K562 (cell line): ENCODE results near the gene BDP1. TPM values are rescaled to one million over a fixed set of nuclear protein-coding genes. Genes with fewer than 3 reads are reported as not detected.

Source experiments
- BACH1 ChIP-seq: fragments of 200-800 bp; sonication (Bioruptor generic); IDR thresholded peaks from 2 replicates; pipeline ENCODE4 v1.6.1; 2016; ENCODE audit warnings: missing genetic modification characterization, missing compliant biosample characterization
- FOXP1 ChIP-seq: sonication (generic); formaldehyde crosslinking; IDR thresholded peaks from 2 replicates; pipeline ENCODE4 v1.8.0; 2022; ENCODE audit warnings: mild to moderate bottlenecking, missing genetic modification reagents
- HCFC1 ChIP-seq: IDR thresholded peaks from 2 replicates; pipeline ENCODE4 v1.6.1; 2012; ENCODE audit warnings: low read depth, low read length, improper control_type of control experiment
- MTA3 ChIP-seq: fragments of 450-650 bp; formaldehyde crosslinking; IDR thresholded peaks from 2 replicates; pipeline ENCODE4 v1.6.1; 2017; ENCODE audit warnings: mild to moderate bottlenecking, borderline replicate concordance
- PCBP2 ChIP-seq: fragments of 200-400 bp; formaldehyde crosslinking; IDR thresholded peaks from 2 replicates; pipeline ENCODE4 v1.6.1; 2018; ENCODE audit warnings: low read length, low read depth, mild to moderate bottlenecking, moderate library complexity; ENCODE audit not compliant: poor library complexity, severe bottlenecking
- PHF21A ChIP-seq: fragments of 450-650 bp; IDR thresholded peaks from 2 replicates; pipeline ENCODE4 v1.6.1; 2017; ENCODE audit warnings: low read depth, borderline replicate concordance
- RCOR1 ChIP-seq, 2 experiments: IDR thresholded peaks; 2 replicates each; pipeline ENCODE4 v1.6.1; 2012; ENCODE audit warnings: low read depth in 2 of 2, low read length in 2 of 2, borderline replicate concordance in 1 of 2, improper control_type of control experiment in 1 of 2
- SREBF1 ChIP-seq: fragments of 150-350 bp; IDR thresholded peaks from 2 replicates; pipeline ENCODE4 v1.6.1; 2014; ENCODE audit warnings: antibody characterized with exemption, low read depth, low read length, borderline replicate concordance
- TAF7 ChIP-seq: fragments of 450-650 bp; IDR thresholded peaks from 2 replicates; pipeline ENCODE4 v1.6.1; 2016; ENCODE audit warnings: missing genetic modification characterization, missing compliant biosample characterization
- YY1 ChIP-seq, 3 experiments: IDR thresholded peaks; 2 replicates each; pipeline ENCODE4 v1.6.1; 2011; ENCODE audit warnings: low read length in 2 of 3, mild to moderate bottlenecking in 2 of 3, moderate library complexity in 2 of 3, borderline replicate concordance in 1 of 3, control low read depth in 1 of 3, low read depth in 1 of 3; ENCODE audit not compliant: insufficient read depth in 3 of 3, insufficient replicate concordance in 2 of 3, control insufficient read depth in 1 of 3, insufficient read length in 1 of 3; ENCODE audit errors: extremely low read depth in 1 of 3
- ZFX ChIP-seq: sonication (generic); formaldehyde crosslinking; IDR thresholded peaks from 2 replicates; pipeline ENCODE4 v1.8.0; 2022; ENCODE audit warnings: mild to moderate bottlenecking, missing genetic modification reagents, moderate library complexity
- polyA plus RNA-seq, 8 experiments: library from polyadenylated mRNA; depleted of rRNA in 4 of 8; stranded (reverse) in 5 of 8; unstranded in 3 of 8; fragments of >200 nt; fragmentation: Nextera tagmentation in 2 of 8; fragmentation: Illumina TruSeq in 1 of 8; extraction: Ambion mirVana in 2 of 8; extraction: Trizol in 1 of 8; gene quantifications; 2 replicates each; pipeline versions ENCODE4 v1.2.1 to v1.2.3, GENCODE V29; 2011 to 2014; ENCODE audit warnings: inconsistent platforms in 1 of 8, missing spikeins in 1 of 8
- total RNA-seq, 7 experiments: library from RNA; depleted of rRNA in 6 of 7; stranded (reverse); fragments of >200 nt in 6 of 7; fragmentation: Illumina TruSeq in 2 of 7; extraction: Trizol in 2 of 7; gene quantifications; 2 replicates each; pipeline versions ENCODE4 v1.2.1 to v1.2.3, GENCODE V29; 2011 to 2021; ENCODE audit warnings: low replicate concordance in 1 of 7
- TF ChIP-seq, protein P1 (sequence below): sonication (generic); formaldehyde crosslinking; IDR thresholded peaks from 2 replicates; pipeline ENCODE4 v1.8.0; 2023; ENCODE audit warnings: mild to moderate bottlenecking, missing genetic modification reagents
- TF ChIP-seq, protein P2 (sequence below): fragments of 450-650 bp; IDR thresholded peaks from 2 replicates; pipeline ENCODE4 v1.6.1; 2016; ENCODE audit warnings: borderline replicate concordance

BDP1 gene
- total and polyA plus RNA-seq, 9 of the 15 experiments (the other 6 are each of a cell fraction or from before 2014, with no cell fraction given): 6.9 to 47.3 (median 23.9) TPM

DNA sequence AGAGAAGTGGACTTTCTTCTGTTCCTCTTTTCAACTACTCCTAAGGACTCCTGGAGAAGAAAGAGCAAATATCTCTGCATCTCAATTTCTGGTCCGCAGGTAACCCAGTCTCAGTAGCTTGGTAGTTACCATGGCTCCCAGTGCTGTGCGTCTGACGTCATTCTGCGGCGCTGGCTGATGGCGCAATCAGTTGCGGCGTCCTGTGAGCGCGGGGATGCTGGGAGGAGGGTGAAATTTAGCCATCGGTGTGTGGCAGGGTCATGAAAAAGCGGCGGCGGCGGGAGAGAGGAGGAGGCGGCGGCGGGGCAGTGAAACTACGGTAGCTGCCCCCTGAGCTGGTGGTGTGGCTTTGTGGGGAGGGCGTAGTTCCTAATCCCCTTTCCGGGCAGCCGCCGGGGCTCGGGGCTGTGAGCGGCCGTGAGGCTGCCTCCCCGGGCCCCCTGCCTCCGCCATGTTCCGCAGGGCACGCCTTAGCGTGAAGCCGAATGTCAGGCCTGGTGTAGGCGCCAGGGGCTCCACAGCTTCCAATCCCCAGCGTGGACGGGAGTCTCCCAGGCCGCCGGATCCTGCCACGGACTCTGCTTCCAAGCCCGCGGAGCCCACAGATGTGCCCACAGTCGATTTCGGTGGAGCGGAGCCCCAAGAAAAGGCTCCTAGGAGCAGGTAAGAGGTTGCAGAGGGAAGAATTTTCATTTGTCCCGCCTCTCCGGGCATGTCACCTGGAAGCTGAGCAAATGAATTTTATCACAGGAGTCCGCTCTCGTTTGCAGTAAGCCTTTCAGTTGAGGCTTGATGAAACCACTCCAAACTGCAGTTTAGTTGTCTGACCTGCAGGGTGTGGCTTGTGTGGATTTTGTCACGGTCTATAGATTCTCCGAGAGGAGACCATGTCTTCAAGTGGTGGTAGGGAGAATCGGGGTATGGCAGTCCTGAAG, at the start of gene BDP1 (continued):
- TF ChIP-seq BACH1 (tag) (no peak), HCFC1 (peak; percentile 94), TAF7 (tag) (peak; percentile 83), FOXP1 (CRISPR knock-in tag) (peak; percentile 31; the same call in 1 of the 2 replicates), PHF21A (no peak), MTA3 (peak; percentile 80; the same call in 1 of the 2 replicates), RCOR1 (IDR thresholded peaks at IDR 0.05; ENCODE audit: borderline replicate concordance in 1 of 2, low read depth in 2 of 2, low read length in 2 of 2) (peak in 1 of 2 experiments; percentile 27; a peak in 1 of 4 replicates), PCBP2 (no peak), YY1 (IDR thresholded peaks at IDR 0.05; ENCODE audit: borderline replicate concordance in 1 of 3, control insufficient read depth in 1 of 3, extremely low read depth in 1 of 3, insufficient read depth in 3 of 3, insufficient read length in 1 of 3, insufficient replicate concordance in 2 of 3, low read depth in 1 of 3, low read length in 2 of 3) (peak; percentile 73 to 95 (median 95)), SREBF1 (no peak), ZFX (CRISPR knock-in tag) (peak; percentile 87)
- TF ChIP-seq, protein P1, sequence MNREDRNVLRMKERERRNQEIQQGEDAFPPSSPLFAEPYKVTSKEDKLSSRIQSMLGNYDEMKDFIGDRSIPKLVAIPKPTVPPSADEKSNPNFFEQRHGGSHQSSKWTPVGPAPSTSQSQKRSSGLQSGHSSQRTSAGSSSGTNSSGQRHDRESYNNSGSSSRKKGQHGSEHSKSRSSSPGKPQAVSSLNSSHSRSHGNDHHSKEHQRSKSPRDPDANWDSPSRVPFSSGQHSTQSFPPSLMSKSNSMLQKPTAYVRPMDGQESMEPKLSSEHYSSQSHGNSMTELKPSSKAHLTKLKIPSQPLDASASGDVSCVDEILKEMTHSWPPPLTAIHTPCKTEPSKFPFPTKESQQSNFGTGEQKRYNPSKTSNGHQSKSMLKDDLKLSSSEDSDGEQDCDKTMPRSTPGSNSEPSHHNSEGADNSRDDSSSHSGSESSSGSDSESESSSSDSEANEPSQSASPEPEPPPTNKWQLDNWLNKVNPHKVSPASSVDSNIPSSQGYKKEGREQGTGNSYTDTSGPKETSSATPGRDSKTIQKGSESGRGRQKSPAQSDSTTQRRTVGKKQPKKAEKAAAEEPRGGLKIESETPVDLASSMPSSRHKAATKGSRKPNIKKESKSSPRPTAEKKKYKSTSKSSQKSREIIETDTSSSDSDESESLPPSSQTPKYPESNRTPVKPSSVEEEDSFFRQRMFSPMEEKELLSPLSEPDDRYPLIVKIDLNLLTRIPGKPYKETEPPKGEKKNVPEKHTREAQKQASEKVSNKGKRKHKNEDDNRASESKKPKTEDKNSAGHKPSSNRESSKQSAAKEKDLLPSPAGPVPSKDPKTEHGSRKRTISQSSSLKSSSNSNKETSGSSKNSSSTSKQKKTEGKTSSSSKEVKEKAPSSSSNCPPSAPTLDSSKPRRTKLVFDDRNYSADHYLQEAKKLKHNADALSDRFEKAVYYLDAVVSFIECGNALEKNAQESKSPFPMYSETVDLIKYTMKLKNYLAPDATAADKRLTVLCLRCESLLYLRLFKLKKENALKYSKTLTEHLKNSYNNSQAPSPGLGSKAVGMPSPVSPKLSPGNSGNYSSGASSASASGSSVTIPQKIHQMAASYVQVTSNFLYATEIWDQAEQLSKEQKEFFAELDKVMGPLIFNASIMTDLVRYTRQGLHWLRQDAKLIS (CRISPR knock-in tag): 0 out of 2 replicates have a peak, but pooled peaks have one; percentile 33
- TF ChIP-seq, protein P2, sequence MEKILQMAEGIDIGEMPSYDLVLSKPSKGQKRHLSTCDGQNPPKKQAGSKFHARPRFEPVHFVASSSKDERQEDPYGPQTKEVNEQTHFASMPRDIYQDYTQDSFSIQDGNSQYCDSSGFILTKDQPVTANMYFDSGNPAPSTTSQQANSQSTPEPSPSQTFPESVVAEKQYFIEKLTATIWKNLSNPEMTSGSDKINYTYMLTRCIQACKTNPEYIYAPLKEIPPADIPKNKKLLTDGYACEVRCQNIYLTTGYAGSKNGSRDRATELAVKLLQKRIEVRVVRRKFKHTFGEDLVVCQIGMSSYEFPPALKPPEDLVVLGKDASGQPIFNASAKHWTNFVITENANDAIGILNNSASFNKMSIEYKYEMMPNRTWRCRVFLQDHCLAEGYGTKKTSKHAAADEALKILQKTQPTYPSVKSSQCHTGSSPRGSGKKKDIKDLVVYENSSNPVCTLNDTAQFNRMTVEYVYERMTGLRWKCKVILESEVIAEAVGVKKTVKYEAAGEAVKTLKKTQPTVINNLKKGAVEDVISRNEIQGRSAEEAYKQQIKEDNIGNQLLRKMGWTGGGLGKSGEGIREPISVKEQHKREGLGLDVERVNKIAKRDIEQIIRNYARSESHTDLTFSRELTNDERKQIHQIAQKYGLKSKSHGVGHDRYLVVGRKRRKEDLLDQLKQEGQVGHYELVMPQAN: peak; percentile 84
